Measurements from ENCODE around the gene MYF6. TPM values are rescaled to one million over a fixed set of nuclear protein-coding genes. Genes with fewer than 3 reads are reported as not detected.

Gene MYF6
- total and polyA plus RNA-seq, 7 donors: not detected

DNA sequence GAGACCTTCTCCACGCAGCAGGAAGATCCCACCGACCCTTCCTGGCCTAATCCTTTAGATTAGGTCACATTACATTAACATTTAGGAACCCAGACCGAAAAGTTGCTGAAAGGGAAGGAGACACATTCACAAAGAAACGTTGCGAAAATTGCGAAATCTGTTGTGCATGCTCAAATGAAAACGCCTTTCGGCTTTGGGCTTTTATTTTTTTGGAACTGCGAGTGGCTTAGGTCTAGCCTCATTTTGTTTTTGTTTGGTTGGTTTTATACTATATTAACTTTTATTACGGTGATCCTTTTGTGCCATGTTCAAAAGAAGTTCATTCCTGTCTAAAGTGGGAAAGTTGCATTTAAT, 1.5 kb downstream of the MYF6 start:
- Histone ChIP-seq H3K36me3 (no peaks in the 10 kb centered on the region), H3K27ac (no peak overlapping the region)
- intact Hi-C loops (cut with DNase I): no loop called here

DNA sequence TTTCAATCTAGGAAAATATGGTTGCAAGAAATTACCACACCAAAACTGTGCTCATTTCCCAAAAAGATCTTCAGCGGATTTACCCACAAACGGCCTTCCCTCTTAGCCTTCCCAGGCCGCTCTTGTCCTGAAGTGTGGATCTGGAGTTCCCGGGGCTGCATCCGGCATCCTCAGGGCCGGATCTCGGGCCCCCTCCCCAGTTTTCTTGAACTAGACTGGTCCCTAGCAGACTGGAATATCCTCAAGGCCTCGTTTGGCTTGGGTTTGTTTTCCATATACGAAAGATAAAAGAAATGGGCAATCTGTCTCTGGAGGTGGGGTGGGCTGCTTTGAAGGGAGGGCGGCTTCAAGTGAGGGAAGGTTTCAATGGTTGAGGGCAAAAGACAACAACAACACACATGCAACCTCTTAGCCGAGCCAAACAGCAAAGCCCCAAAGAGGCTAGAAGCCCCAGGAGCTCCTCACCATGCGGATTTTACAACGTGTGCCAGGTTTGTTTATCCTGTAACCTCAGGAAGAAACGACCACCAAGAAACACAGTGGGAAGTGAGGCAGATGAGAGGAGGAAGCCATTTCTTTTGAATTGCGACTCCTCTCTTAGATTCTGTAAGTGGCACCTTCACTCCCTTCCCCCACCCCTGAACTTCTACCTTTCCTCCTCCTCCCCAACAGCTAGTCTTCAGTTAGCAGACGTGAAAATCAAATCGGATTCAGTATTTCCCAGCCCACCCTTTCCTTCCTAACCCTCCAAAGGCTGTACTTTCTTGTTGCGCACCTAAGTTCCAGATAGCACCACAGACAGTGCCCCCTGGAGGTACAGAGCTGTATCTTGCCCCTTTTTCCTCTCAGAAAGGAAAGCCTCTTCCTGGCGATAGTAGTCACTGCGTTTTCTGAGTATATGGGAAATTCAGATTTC, 2.6 kb downstream of the MYF6 start:
- H3K4me1 ChIP-seq: peaks cover 0 to 8% (median 0%) of the 10 kb centered on the region in 4 donors
- H3K4me3 ChIP-seq: no peak overlapping the region
- peaks cover 0 to 61% (median 18%) of the 10 kb centered on the region in 3 donors for H3K27me3 ChIP-seq

More for the DNA sequence above, 1.5 kb downstream of the MYF6 start:
- DNase-seq: no peak
- Histone ChIP-seq H3K4me3 (no peak overlapping the region), H3K9me3 (no peaks in the 10 kb centered on the region), H3K4me1 (peaks cover 0 to 8% (median 0%) of the 10 kb centered on the region in 4 donors), H3K27me3 (peaks cover 0 to 50% (median 18%) of the 10 kb centered on the region in 3 donors)
- TF ChIP-seq POLR2AphosphoS5 (IDR thresholded peaks at IDR 0.05): no peak
- no peak for TF ChIP-seq EP300 (IDR thresholded peaks at IDR 0.05)
- TF ChIP-seq, protein P1, sequence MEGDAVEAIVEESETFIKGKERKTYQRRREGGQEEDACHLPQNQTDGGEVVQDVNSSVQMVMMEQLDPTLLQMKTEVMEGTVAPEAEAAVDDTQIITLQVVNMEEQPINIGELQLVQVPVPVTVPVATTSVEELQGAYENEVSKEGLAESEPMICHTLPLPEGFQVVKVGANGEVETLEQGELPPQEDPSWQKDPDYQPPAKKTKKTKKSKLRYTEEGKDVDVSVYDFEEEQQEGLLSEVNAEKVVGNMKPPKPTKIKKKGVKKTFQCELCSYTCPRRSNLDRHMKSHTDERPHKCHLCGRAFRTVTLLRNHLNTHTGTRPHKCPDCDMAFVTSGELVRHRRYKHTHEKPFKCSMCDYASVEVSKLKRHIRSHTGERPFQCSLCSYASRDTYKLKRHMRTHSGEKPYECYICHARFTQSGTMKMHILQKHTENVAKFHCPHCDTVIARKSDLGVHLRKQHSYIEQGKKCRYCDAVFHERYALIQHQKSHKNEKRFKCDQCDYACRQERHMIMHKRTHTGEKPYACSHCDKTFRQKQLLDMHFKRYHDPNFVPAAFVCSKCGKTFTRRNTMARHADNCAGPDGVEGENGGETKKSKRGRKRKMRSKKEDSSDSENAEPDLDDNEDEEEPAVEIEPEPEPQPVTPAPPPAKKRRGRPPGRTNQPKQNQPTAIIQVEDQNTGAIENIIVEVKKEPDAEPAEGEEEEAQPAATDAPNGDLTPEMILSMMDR (IDR thresholded peaks at IDR 0.05): no peak
- TF ChIP-seq POLR2A (IDR thresholded peaks at IDR 0.05): no peak
- 29 to 46% methylated on average over 10 of the region's 10 CpGs for WGBS, 2 donors

DNA sequence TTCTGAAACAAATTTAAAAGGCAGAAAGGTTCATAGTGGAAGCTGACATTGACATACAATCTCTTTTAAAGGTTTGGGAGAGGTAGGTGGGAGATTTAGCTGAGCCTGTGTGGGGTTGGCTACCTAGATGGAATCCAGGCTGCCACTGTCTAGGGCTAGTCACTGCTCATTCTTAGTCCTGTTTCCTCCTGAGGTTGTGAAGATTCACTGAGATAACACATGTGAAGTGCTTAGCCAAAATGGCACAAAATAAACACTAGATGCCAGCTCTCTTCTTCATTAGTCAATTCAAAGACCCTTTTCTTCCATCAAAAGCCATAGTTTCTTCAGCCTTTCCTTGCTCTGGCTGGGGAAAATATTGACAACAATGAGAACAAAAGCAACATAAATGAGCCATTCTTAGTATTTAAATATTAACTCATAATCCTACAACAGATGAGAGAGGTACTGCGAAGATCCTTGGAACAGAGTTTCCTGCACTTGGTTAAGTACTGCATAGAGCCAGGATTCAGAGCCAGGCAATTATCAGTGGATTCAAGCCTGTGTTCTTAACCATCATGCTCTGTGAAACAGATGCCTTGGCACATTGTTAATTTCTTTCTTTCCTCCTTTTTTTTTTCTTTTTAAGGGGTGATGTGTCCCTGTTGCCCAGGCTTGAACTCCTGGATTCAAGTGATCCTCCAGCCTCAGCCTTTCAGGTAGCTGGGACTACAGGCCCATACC, 3.5 kb downstream of the MYF6 start:
- intact Hi-C loops (cut with DNase I): no loop called here
- TF ChIP-seq EP300 (IDR thresholded peaks at IDR 0.05) (no peak), POLR2AphosphoS5 (IDR thresholded peaks at IDR 0.05) (no peak), POLR2A (IDR thresholded peaks at IDR 0.05) (no peak)
- TF ChIP-seq, protein P1 (IDR thresholded peaks at IDR 0.05): no peak
- H3K27ac ChIP-seq: no peak overlapping the region
- no peaks in the 10 kb centered on the region for H3K9me3 ChIP-seq
- H3K27me3 ChIP-seq: peaks cover 0 to 69% (median 18%) of the 10 kb centered on the region in 3 donors
- peaks cover 0 to 8% (median 0%) of the 10 kb centered on the region in 4 donors for H3K4me1 ChIP-seq
- no peak for DNase-seq
- no peak overlapping the region for H3K4me3 ChIP-seq
- 87 to 93% methylated on average over 1 of the region's 1 CpG for WGBS, 2 donors
- no peaks in the 10 kb centered on the region for H3K36me3 ChIP-seq

More for the DNA sequence above, 2.6 kb downstream of the MYF6 start:
- DNase-seq: no peak
- WGBS, 2 donors: 43 to 53% methylated on average over 20 of the region's 20 CpGs
- intact Hi-C loops (cut with DNase I): no loop called here
- TF ChIP-seq, protein P1 (IDR thresholded peaks at IDR 0.05): no peak
- TF ChIP-seq EP300 (IDR thresholded peaks at IDR 0.05) (no peak), POLR2AphosphoS5 (IDR thresholded peaks at IDR 0.05) (no peak), POLR2A (IDR thresholded peaks at IDR 0.05) (no peak)
- Histone ChIP-seq H3K36me3 (no peaks in the 10 kb centered on the region), H3K9me3 (no peaks in the 10 kb centered on the region), H3K27ac (no peak overlapping the region)

DNA sequence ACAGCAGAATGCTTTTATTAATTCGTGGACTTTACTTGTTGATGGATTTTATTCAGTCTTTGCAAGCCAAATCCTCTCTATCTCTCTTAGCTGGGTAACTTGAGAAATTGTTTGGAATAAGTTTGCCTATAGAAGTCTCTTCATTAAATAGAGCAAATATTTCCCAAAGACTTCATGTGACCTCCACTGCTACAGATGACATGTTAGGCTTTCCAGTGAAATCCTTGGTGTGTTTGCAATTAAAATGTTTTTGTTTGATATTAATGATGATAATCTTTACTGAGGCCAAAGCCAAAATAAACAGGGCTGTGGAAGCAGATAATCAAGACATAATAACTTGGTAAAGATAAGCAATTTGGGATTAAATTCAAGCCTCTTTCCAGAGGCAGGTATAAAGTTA, 4.4 kb downstream of the MYF6 start:
- no peak overlapping the region for H3K4me3 ChIP-seq
- TF ChIP-seq POLR2AphosphoS5 (IDR thresholded peaks at IDR 0.05): no peak
- TF ChIP-seq EP300 (IDR thresholded peaks at IDR 0.05): no peak
- TF ChIP-seq, protein P1 (IDR thresholded peaks at IDR 0.05): no peak
- no peak for TF ChIP-seq POLR2A (IDR thresholded peaks at IDR 0.05)
- DNase-seq: no peak
- H3K9me3 ChIP-seq: no peaks in the 10 kb centered on the region
- H3K27ac ChIP-seq: no peak overlapping the region
- peaks cover 0 to 8% (median 0%) of the 10 kb centered on the region in 4 donors for H3K4me1 ChIP-seq
- peaks cover 4 to 79% (median 23%) of the 10 kb centered on the region in 3 donors for H3K27me3 ChIP-seq
- intact Hi-C loops (cut with DNase I): no loop called here
- WGBS, 2 donors: 11 to 47% methylated on average over 1 of the region's 1 CpG
- no peaks in the 10 kb centered on the region for H3K36me3 ChIP-seq

Data from sigmoid colon (tissue), 7 donors.